Measurements from ENCODE around the gene HOXC12.

The HOXC12 gene

DNA sequence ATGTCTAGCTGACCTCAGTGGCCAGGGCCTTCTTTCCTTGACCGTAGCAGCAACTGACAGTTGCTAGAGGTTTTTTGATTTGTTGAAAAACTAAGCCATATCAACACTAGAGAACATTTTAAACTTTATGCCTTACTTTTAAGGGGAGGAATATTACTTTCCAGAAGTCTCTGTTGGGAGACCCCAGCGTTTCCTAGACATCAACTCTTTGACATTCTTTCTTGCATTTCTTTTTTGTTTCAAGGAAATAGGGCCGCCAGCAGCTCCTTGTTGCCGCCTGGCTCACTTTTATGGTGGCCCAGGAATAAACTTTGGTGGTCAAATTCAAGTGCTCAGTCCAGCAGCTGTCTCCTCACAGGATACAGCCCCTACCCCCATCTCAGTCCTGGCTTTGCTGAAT, 15.7 kb downstream of the HOXC12 start:
- Histone ChIP-seq H3K4me3 (ENCODE audit: low read depth in 1 of 2, low read length in 2 of 2) (no peak overlapping the region), H3K9me3 (ENCODE audit: insufficient read depth, low read length, severe bottlenecking) (no peaks in the 10 kb centered on the region), H3K27me3 (ENCODE audit: insufficient read depth, low read length, poor library complexity) (peaks cover 56% of the 10 kb centered on the region), H2AFZ (ENCODE audit: low read depth, low read length) (no peak overlapping the region), H3K79me2 (ENCODE audit: insufficient read depth, low read length) (no peaks in the 10 kb centered on the region), H3K4me1 (ENCODE audit: insufficient read depth, low read length) (no peaks in the 10 kb centered on the region), H3K27ac (ENCODE audit: low read length) (no peak overlapping the region), H4K20me1 (ENCODE audit: insufficient read depth, low read length) (no peaks in the 10 kb centered on the region), H3K4me2 (ENCODE audit: insufficient read depth, low read length) (no peak overlapping the region), H3K36me3 (ENCODE audit: insufficient read depth, low read length) (no peaks in the 10 kb centered on the region), H3K9ac (ENCODE audit: low read depth, low read length) (no peak overlapping the region)
- no peak for TF ChIP-seq EZH2 (IDR thresholded peaks at IDR 0.05; ENCODE audit: borderline replicate concordance, low read depth, low read length, severe bottlenecking)
- no peak for TF ChIP-seq CTCF (IDR thresholded peaks at IDR 0.05; ENCODE audit: borderline replicate concordance, extremely low read depth, low read length, poor library complexity, severe bottlenecking)
- DNase-seq, result no peak
- no peak for ATAC-seq (ENCODE audit: insufficient read depth, low read depth)

- Histone ChIP-seq H3K9ac (ENCODE audit: low read depth, low read length) (no peak overlapping the region), H3K79me2 (ENCODE audit: insufficient read depth, low read length) (no peaks in the 10 kb centered on the region), H3K27ac (ENCODE audit: low read length) (no peak overlapping the region), H3K27me3 (ENCODE audit: insufficient read depth, low read length, poor library complexity) (peaks cover 50% of the 10 kb centered on the region), H3K36me3 (ENCODE audit: insufficient read depth, low read length) (no peaks in the 10 kb centered on the region), H3K4me2 (ENCODE audit: insufficient read depth, low read length) (no peak overlapping the region), H3K9me3 (ENCODE audit: insufficient read depth, low read length, severe bottlenecking) (no peaks in the 10 kb centered on the region), H4K20me1 (ENCODE audit: insufficient read depth, low read length) (no peaks in the 10 kb centered on the region), H2AFZ (ENCODE audit: low read depth, low read length) (no peak overlapping the region), H3K4me3 (ENCODE audit: low read depth in 1 of 2, low read length in 2 of 2) (no peak overlapping the region), H3K4me1 (ENCODE audit: insufficient read depth, low read length) (no peaks in the 10 kb centered on the region)
- ATAC-seq (ENCODE audit: insufficient read depth, low read depth), result no peak
- no peak for TF ChIP-seq EZH2 (IDR thresholded peaks at IDR 0.05; ENCODE audit: borderline replicate concordance, low read depth, low read length, severe bottlenecking)
- no peak for TF ChIP-seq CTCF (IDR thresholded peaks at IDR 0.05; ENCODE audit: borderline replicate concordance, extremely low read depth, low read length, poor library complexity, severe bottlenecking)
- DNase-seq, result no peak
These were observed 16.4 kb downstream of the HOXC12 start for GRCh38 chr12:53971129-53971528.

DNA sequence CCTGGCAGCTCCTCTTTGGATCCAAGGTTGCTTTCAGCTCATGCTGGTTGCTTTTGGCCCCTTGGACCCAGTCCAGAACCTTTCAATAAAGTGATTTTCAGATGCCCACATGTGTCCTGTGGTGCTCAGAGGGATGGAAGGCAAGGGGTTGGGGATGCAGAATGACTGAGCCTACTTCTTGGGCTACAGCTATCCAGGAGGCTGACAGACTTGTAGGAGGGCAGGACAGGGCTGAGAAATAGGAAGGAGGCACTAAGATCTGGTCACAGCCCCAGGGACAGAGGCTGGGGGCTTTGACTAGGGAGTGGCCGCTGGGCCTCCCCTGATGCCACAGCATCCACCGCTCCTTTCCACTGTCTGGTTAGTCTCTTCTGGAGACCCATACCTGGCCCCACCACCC, 17.0 kb downstream of the HOXC12 start:
- no peak overlapping the region for H3K4me3 ChIP-seq (ENCODE audit: low read depth in 1 of 2, low read length in 2 of 2)
- no peaks in the 10 kb centered on the region for H3K36me3 ChIP-seq (ENCODE audit: insufficient read depth, low read length)
- no peak overlapping the region for H3K9ac ChIP-seq (ENCODE audit: low read depth, low read length)
- peaks cover 45% of the 10 kb centered on the region for H3K27me3 ChIP-seq (ENCODE audit: insufficient read depth, low read length, poor library complexity)
- ATAC-seq (ENCODE audit: insufficient read depth, low read depth), result no peak
- DNase-seq, result no peak
- no peak overlapping the region for H3K4me2 ChIP-seq (ENCODE audit: insufficient read depth, low read length)
- H3K27ac ChIP-seq (ENCODE audit: low read length), result no peak overlapping the region
- no peaks in the 10 kb centered on the region for H3K4me1 ChIP-seq (ENCODE audit: insufficient read depth, low read length)
- H2AFZ ChIP-seq (ENCODE audit: low read depth, low read length), result no peak overlapping the region
- no peaks in the 10 kb centered on the region for H3K9me3 ChIP-seq (ENCODE audit: insufficient read depth, low read length, severe bottlenecking)
- no peaks in the 10 kb centered on the region for H4K20me1 ChIP-seq (ENCODE audit: insufficient read depth, low read length)
- TF ChIP-seq CTCF (IDR thresholded peaks at IDR 0.05; ENCODE audit: borderline replicate concordance, extremely low read depth, low read length, poor library complexity, severe bottlenecking) (no peak), EZH2 (IDR thresholded peaks at IDR 0.05; ENCODE audit: borderline replicate concordance, low read depth, low read length, severe bottlenecking) (no peak)
- no peaks in the 10 kb centered on the region for H3K79me2 ChIP-seq (ENCODE audit: insufficient read depth, low read length)

DNA sequence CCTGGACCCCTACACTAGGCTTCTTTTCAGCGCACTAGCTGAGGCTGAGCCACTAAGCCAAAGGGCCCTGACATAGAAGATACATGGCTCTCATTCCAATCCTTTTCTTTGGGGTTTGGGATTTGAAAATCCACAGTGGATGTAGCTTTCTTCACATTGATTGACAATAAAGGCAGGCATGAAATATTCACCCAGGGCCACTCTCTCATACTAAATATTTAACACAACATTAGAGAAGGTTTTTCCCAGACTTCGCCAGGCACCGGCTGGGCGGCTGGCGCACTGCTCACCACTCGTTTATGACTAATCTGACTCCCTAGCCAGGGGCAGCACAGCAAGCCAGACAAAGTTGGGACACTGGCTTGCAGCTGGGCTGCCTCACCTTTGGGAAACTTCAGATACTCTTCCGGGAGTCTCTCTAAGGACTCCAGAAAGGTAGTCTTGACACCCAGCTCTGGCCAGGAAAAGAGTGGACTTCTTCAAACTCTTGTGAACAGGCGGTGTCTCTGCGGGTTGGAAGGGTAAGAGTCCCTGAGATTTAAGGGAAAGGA, 17.5 kb downstream of the HOXC12 start:
- no peak for TF ChIP-seq CTCF (IDR thresholded peaks at IDR 0.05; ENCODE audit: borderline replicate concordance, extremely low read depth, low read length, poor library complexity, severe bottlenecking)
- no peak for TF ChIP-seq EZH2 (IDR thresholded peaks at IDR 0.05; ENCODE audit: borderline replicate concordance, low read depth, low read length, severe bottlenecking)
- H3K9ac ChIP-seq (ENCODE audit: low read depth, low read length), result no peak overlapping the region
- DNase-seq (no peak), ATAC-seq (ENCODE audit: insufficient read depth, low read depth) (no peak)
- peaks cover 40% of the 10 kb centered on the region for H3K27me3 ChIP-seq (ENCODE audit: insufficient read depth, low read length, poor library complexity)
- no peak overlapping the region for H3K4me2 ChIP-seq (ENCODE audit: insufficient read depth, low read length)
- H3K79me2 ChIP-seq (ENCODE audit: insufficient read depth, low read length), result no peaks in the 10 kb centered on the region
- no peaks in the 10 kb centered on the region for H3K9me3 ChIP-seq (ENCODE audit: insufficient read depth, low read length, severe bottlenecking)
- no peaks in the 10 kb centered on the region for H3K4me1 ChIP-seq (ENCODE audit: insufficient read depth, low read length)
- H3K4me3 ChIP-seq (ENCODE audit: low read depth in 1 of 2, low read length in 2 of 2), result no peak overlapping the region
- H3K27ac ChIP-seq (ENCODE audit: low read length), result no peak overlapping the region
- no peaks in the 10 kb centered on the region for H3K36me3 ChIP-seq (ENCODE audit: insufficient read depth, low read length)
- no peak overlapping the region for H2AFZ ChIP-seq (ENCODE audit: low read depth, low read length)
- H4K20me1 ChIP-seq (ENCODE audit: insufficient read depth, low read length), result no peaks in the 10 kb centered on the region
